Placental epithelial cell (primary cell): Measurements from ENCODE around the gene TLR4. TPM values are rescaled to one million over a fixed set of nuclear protein-coding genes. Genes with fewer than 3 reads are reported as not detected.

Experiments used
- small RNA-seq: library from RNA; depleted of rRNA; stranded (forward); fragments of <200 nt; gene quantifications from one replicate; pipeline ENCODE3, GENCODE V24; 2012
- total RNA-seq: library from RNA; depleted of rRNA; stranded (reverse); fragments of >200 nt; gene quantifications from 2 replicates; pipeline ENCODE4 v1.2.3, GENCODE V29; 2012

Gene TLR4
- total RNA-seq = 0.39 and 0.43 TPM in 2 replicates

DNA sequence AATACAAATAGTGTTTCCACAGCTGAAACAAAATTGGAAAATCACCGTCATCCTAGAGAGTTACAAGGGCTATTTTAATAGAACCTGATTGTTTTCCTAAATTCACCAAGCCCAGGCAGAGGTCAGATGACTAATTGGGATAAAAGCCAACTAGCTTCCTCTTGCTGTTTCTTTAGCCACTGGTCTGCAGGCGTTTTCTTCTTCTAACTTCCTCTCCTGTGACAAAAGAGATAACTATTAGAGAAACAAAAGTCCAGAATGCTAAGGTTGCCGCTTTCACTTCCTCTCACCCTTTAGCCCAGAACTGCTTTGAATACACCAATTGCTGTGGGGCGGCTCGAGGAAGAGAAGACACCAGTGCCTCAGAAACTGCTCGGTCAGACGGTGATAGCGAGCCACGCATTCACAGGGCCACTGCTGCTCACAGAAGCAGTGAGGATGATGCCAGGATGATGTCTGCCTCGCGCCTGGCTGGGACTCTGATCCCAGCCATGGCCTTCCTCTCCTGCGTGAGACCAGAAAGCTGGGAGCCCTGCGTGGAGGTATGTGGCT is at the start of gene TLR4:
Gene TLR4 (plus strand): TSS at position 380 of the 552 bp plus-strand sequence. CDS start 70 bp downstream, at position 450.

Small RNA genes lying within 50 kb of the gene (small RNA-seq; reads per million reads assigned to genes)
- 0.09 reads per million for gene RNU6-1082P
